IPS-20b (cell line): ENCODE measurements around the gene FDX2.
A peak's percentile ranks its signal among the peaks of the same experiment; 100 is the strongest.

Experiments used
- H3K27ac ChIP-seq: one replicate; pipeline ENCODE4 v1.5.1; 2013; ENCODE audit warnings: low read length
- H3K27me3 ChIP-seq: 2 replicates; pipeline ENCODE4 v1.6.1; 2013; ENCODE audit warnings: mild to moderate bottlenecking, low read length, inconsistent platforms; ENCODE audit not compliant: insufficient read depth
- H3K36me3 ChIP-seq: 2 replicates; pipeline ENCODE4 v1.6.1; 2013; ENCODE audit warnings: low read depth, mild to moderate bottlenecking, inconsistent platforms, low read length, moderate library complexity; ENCODE audit not compliant: insufficient read depth
- H3K4me1 ChIP-seq: 2 replicates; pipeline ENCODE4 v1.6.1; 2013; ENCODE audit warnings: mild to moderate bottlenecking, control low read depth, inconsistent platforms, low read length, moderate library complexity; ENCODE audit not compliant: insufficient read depth
- H3K4me3 ChIP-seq: 2 replicates; pipeline ENCODE4 v1.5.1; 2013; ENCODE audit warnings: mild to moderate bottlenecking, low read length, inconsistent platforms
- H3K9ac ChIP-seq: 2 replicates; pipeline ENCODE4 v1.6.1; 2013; ENCODE audit warnings: low read depth, mild to moderate bottlenecking, inconsistent platforms, low read length, moderate library complexity
- H3K9me3 ChIP-seq: 2 replicates; pipeline ENCODE4 v1.6.1; 2013; ENCODE audit warnings: mild to moderate bottlenecking, low read depth, low read length, inconsistent platforms; ENCODE audit not compliant: insufficient read depth

The FDX2 gene

DNA sequence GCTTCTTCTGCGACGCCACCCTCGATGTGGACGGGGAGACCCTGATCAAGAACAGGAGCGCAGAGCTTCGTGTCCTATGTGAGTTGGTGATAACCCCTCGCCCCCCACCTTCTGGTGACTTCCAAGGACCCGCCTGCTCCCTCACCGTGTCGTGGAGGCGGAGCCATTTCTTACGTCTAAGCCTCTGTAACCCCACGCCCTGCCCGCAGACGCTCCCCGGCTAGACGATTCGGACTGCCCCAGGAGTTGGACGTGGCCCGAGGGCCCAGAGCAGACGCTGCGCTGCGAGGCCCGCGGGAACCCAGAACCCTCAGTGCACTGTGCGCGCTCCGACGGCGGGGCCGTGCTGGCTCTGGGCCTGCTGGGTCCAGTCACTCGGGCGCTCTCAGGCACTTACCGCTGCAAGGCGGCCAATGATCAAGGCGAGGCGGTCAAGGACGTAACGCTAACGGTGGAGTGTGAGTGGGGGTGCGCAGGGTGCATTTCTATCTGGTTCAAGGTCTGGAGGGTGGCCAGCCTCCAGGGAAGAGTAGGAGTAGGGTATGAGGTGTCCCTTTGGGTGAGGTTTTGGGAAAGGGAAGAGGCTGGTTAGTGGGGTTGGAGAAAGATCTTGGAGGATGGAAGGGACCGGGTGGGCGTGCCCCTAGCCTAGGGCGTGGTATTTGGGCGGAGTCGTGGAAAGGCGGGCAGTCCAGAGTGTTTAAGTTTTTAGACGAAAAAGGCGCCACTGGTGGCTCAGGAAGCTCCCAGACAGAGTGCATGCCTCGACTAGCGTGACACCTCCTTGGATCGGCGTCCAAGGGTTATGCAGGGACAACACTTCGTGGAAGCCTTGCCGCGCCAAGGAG is 22.8 kb downstream of the FDX2 start:
- H3K4me1 ChIP-seq = peaks cover 12% of the 10 kb centered on the region; the same call in 1 of the 2 replicates
- H3K36me3 ChIP-seq = no peaks in the 10 kb centered on the region
- no peak overlapping the region for H3K9ac ChIP-seq
- no peak overlapping the region for H3K27ac ChIP-seq
- no peaks in the 10 kb centered on the region for H3K9me3 ChIP-seq
- H3K4me3 ChIP-seq = peak overlapping the region; percentile 56
- peaks cover 97% of the 10 kb centered on the region for H3K27me3 ChIP-seq

DNA sequence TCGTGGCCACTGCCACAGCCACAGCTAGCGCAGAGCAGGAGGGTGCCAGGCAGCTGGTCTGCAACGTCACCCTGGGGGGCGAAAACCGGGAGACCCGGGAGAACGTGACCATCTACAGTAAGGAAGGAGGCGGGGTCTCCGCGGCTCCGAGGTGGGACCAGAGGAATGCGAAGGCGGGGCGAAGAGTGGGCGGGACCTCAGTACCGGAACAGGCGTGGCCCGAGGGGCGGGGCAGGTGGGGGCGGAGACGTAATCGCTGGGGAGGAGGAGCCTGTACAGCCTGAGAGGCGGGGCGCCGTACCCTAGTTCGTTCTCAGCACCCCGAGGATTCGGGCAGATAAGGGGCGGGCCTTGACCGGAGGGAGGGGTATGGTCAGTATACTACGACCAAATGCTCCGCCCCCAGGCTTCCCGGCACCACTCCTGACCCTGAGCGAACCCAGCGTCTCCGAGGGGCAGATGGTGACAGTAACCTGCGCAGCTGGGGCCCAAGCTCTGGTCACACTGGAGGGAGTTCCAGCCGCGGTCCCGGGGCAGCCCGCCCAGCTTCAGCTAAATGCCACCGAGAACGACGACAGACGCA is 23.5 kb downstream of the FDX2 start:
- H3K4me3 ChIP-seq = peak overlapping the region; percentile 69
- no peaks in the 10 kb centered on the region for H3K36me3 ChIP-seq
- H3K9ac ChIP-seq = no peak overlapping the region
- H3K27ac ChIP-seq = no peak overlapping the region
- peaks cover 98% of the 10 kb centered on the region for H3K27me3 ChIP-seq
- H3K4me1 ChIP-seq = peaks cover 12% of the 10 kb centered on the region; the same call in 1 of the 2 replicates
- H3K9me3 ChIP-seq = no peaks in the 10 kb centered on the region

DNA sequence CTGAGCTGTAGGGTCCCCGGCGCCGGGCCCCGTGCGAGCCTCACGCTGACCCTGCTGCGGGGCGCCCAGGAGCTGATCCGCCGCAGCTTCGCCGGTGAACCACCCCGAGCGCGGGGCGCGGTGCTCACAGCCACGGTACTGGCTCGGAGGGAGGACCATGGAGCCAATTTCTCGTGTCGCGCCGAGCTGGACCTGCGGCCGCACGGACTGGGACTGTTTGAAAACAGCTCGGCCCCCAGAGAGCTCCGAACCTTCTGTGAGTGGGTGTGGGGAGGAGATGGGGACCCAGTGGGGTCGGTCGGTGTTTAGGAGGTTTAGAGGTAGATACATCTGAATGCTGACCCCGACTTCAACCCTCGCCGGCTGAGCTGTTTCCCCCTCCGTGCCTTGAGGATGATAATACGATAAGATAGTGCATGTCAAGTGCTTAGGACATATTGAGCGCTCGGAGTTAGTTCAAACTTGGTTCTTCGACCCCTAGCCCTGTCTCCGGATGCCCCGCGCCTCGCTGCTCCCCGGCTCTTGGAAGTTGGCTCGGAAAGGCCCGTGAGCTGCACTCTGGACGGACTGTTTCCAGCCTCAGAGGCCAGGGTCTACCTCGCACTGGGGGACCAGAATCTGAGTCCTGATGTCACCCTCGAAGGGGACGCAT is 24.1 kb downstream of the FDX2 start:
- peaks cover 12% of the 10 kb centered on the region; the same call in 1 of the 2 replicates for H3K4me1 ChIP-seq
- H3K4me3 ChIP-seq = peak overlapping the region; percentile 69
- H3K9ac ChIP-seq = no peak overlapping the region
- H3K36me3 ChIP-seq = no peaks in the 10 kb centered on the region
- H3K27ac ChIP-seq = no peak overlapping the region
- peaks cover 100% of the 10 kb centered on the region for H3K27me3 ChIP-seq
- H3K9me3 ChIP-seq = no peaks in the 10 kb centered on the region

DNA sequence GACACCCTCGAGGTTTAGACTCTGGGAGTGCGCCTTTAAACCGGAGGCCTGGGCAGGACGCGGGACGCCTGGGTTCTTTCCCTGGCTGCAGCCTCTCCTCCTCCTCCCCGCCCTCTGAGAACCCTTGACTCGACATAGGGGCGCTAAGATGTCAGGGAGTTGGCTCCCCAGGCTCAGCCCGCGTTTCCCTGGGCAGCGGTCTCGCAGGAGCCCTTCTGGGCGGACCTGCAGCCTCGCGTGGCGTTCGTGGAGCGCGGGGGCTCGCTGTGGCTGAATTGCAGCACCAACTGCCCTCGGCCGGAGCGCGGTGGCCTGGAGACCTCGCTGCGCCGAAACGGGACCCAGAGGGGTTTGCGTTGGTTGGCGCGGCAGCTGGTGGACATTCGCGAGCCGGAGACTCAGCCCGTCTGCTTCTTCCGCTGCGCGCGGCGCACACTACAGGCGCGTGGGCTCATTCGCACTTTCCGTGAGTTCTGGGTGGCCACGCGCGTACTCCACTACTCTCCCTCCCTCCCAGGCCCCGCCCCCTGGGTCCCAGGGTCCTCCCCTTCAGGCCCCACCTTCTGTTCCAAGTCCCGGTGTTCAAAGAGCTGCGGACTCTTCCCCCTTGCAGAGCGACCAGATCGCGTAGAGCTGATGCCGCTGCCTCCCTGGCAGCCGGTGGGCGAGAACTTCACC is 24.8 kb downstream of the FDX2 start:
- Histone ChIP-seq H3K27ac (no peak overlapping the region), H3K36me3 (no peaks in the 10 kb centered on the region), H3K4me1 (peaks cover 12% of the 10 kb centered on the region; the same call in 1 of the 2 replicates), H3K9ac (no peak overlapping the region), H3K9me3 (no peaks in the 10 kb centered on the region), H3K27me3 (peaks cover 100% of the 10 kb centered on the region), H3K4me3 (peak overlapping the region; percentile 69; the same call in 1 of the 2 replicates)

DNA sequence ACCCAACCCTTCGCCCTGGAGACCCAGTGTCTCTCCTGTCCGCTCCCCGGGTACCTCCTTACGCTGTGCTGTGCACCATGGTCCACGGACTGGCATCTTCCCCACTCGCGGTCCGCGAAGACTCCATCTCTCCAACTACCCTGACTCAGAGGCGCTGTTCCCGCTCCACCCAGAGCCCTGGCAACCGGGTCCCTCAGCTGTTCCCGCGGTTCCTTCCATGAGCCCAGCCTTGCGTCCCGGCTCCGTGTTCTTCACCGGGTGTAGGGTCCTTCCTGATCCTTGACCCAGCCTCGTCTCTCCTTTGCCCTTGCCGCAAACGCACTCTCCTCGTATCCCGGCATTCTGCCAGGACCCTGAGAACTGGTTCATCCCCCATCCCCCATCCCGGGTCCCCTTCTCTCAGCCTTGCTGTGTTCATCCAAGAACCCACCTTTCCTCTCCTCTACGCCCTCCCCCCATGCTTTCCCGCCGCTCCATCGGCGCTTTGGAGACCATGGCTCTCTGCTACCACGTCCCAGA is 25.4 kb downstream of the FDX2 start:
- peaks cover 97% of the 10 kb centered on the region for H3K27me3 ChIP-seq
- no peak overlapping the region for H3K9ac ChIP-seq
- no peak overlapping the region for H3K27ac ChIP-seq
- peaks cover 12% of the 10 kb centered on the region; the same call in 1 of the 2 replicates for H3K4me1 ChIP-seq
- no peaks in the 10 kb centered on the region for H3K9me3 ChIP-seq
- H3K36me3 ChIP-seq = no peaks in the 10 kb centered on the region
- H3K4me3 ChIP-seq = peak overlapping the region; percentile 69

DNA sequence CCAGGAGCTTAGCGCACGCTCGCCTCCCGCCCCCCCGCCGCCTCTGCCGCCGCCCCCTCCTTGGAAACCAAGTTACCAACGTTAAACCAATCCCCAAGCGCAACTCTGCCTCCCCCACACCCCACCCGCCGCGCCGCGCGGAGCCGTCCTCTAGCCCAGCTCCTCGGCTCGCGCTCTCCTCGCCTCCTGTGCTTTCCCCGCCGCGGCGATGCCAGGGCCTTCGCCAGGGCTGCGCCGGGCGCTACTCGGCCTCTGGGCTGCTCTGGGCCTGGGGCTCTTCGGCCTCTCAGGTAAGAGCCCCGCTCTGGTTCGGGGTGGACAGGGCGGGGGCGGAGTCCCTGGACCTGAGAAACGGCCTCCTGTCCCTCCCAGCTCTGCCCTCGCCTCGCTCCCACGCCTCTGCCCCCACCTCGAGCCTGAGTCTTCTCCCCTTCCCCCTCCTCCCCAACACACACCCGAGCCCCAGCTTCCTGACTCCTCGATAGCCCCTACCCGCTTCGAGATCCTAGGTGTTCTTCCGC is 25.9 kb downstream of the FDX2 start, which contains the start of gene ICAM5:
Gene ICAM5 (plus strand): TSS at position 117 of the 521 bp plus-strand sequence. CDS start 92 bp downstream, at position 209.
- Histone ChIP-seq H3K4me1 (peaks cover 12% of the 10 kb centered on the region; the same call in 1 of the 2 replicates), H3K27ac (no peak within 1 kb of the TSS), H3K27me3 (peaks cover 92% of the 10 kb centered on the region)

DNA sequence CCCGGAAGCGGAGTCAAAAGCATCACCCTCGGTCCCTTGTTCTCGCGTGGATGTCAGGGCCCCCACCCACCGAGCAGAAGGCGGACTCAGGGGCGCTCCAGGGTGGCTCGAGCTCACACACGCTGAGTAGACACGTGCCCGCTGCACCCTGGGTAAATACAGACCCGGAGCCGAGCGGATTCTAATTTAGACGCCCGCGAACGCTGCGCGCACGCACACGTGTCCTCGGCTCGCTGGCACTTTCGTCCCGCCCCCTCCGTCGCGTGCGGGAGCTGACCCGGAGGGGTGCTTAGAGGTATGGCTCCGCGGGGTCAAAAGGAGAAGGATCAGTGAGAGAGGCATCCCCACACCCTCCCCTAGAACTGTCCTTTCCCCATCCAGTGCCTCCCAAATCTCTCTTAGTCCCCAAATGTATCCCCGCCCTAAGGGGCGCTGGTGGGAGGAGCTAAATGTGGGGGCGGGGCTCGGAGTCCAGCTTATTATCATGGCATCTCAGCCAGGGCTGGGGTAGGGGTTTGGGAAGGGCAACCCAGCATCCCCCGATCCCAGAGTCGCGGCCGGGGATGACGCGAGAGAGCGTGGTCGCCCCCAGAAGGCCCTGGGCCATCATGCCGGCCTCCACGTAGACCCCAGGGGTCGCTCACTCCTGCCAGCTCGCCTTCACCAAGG is 26.5 kb downstream of the FDX2 start:
- Histone ChIP-seq H3K27ac (no peak overlapping the region), H3K36me3 (no peaks in the 10 kb centered on the region), H3K4me1 (peaks cover 12% of the 10 kb centered on the region; the same call in 1 of the 2 replicates), H3K27me3 (peaks cover 86% of the 10 kb centered on the region), H3K9ac (no peak overlapping the region), H3K9me3 (no peaks in the 10 kb centered on the region), H3K4me3 (peak overlapping the region; percentile 69)

More for the DNA sequence above, 25.9 kb downstream of the FDX2 start, which contains the start of gene ICAM5:
- peak within 1 kb of the TSS; percentile 69 for H3K4me3 ChIP-seq
- no peaks in the 10 kb centered on the region for H3K36me3 ChIP-seq
- no peak within 1 kb of the TSS for H3K9ac ChIP-seq
- H3K9me3 ChIP-seq = no peaks in the 10 kb centered on the region

DNA sequence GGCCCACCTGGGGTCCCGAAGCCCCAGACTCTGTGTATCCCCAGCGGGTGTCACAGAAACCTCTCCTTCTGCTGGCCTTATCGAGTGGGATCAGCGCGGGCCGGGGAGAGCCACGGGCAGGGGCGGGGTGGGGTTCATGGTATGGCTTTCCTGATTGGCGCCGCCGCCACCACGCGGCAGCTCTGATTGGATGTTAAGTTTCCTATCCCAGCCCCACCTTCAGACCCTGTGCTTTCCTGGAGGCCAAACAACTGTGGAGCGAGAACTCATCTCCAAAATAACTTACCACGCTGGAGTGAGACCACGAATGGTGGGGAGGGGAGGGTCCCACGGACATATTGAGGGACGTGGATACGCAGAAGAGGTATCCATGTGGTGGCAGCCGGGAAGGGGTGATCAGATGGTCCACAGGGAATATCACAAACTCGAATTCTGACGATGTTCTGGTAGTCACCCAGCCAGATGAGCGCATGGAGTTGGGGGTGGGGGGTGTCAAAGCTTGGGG is 27.1 kb downstream of the FDX2 start:
- Histone ChIP-seq H3K4me3 (peak overlapping the region; percentile 69), H3K4me1 (peaks cover 12% of the 10 kb centered on the region; the same call in 1 of the 2 replicates), H3K9me3 (no peaks in the 10 kb centered on the region), H3K36me3 (no peaks in the 10 kb centered on the region), H3K9ac (no peak overlapping the region), H3K27ac (no peak overlapping the region), H3K27me3 (peaks cover 80% of the 10 kb centered on the region)

DNA sequence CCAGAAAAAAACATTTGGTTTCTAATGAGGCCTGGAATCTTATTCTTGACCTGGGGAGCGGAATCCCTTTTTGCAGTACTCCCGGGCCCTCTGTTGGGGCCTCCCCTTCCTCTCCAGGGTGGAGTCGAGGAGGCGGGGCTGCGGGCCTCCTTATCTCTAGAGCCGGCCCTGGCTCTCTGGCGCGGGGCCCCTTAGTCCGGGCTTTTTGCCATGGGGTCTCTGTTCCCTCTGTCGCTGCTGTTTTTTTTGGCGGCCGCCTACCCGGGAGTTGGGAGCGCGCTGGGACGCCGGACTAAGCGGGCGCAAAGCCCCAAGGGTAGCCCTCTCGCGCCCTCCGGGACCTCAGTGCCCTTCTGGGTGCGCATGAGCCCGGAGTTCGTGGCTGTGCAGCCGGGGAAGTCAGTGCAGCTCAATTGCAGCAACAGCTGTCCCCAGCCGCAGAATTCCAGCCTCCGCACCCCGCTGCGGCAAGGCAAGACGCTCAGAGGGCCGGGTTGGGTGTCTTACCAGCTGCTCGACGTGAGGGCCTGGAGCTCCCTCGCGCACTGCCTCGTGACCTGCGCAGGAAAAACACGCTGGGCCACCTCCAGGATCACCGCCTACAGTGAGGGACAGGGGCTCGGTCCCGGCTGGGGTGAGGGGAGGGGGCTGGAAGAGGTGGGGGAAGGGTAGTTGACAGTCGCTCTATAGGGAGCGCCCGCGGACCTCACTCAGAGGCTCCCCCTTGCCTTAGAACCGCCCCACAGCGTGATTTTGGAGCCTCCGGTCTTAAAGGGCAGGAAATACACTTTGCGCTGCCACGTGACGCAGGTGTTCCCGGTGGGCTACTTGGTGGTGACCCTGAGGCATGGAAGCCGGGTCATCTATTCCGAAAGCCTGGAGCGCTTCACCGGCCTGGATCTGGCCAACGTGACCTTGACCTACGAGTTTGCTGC is 28.7 kb downstream of the FDX2 start, which contains the start of gene ICAM4:
Gene ICAM4 (plus strand): TSS at position 153 of the 935 bp plus-strand sequence. CDS start 58 bp downstream, at position 211.
- Histone ChIP-seq H3K27me3 (peaks cover 64% of the 10 kb centered on the region), H3K27ac (no peak within 1 kb of the TSS), H3K9me3 (no peaks in the 10 kb centered on the region), H3K4me1 (peaks cover 12% of the 10 kb centered on the region; the same call in 1 of the 2 replicates), H3K4me3 (peak within 1 kb of the TSS; percentile 60; the same call in 1 of the 2 replicates), H3K36me3 (no peaks in the 10 kb centered on the region), H3K9ac (no peak within 1 kb of the TSS)
